ENCODE results near the gene CABLES2. TPM values are rescaled to one million over a fixed set of nuclear protein-coding genes. Genes with fewer than 3 reads are reported as not detected.
A peak's percentile ranks its signal among the peaks of the same experiment; 100 is the strongest.

Gene CABLES2
- total and polyA plus RNA-seq, 10 of the 15 experiments (the other 5 are each of a cell fraction or from before 2014, with no cell fraction given) = 2.2 to 14.9 (median 5.3) TPM

GRCh38 chr20:62392621-62393334 is 14.3 kb downstream of the CABLES2 start:
- in situ Hi-C loops (cut with MboI) (loop anchor here (25.0 kb wide), 1 partner anchor 380 kb away; no protein-coding TSS in a partner anchor), intact Hi-C loops (cut with micrococcal nuclease; ENCODE audit: unreplicated experiment) (no loop called here)
- no TSS peak for BruUV-seq (replicated peaks)
- H3K4me1 ChIP-seq (ENCODE audit: control insufficient read depth, insufficient read depth, low read length) = peaks cover 3% of the 10 kb centered on the region; the same call in 1 of the 2 replicates
- H3K36me3 ChIP-seq (ENCODE audit: control insufficient read depth in 2 of 2, insufficient read depth in 2 of 2, low read length in 1 of 2) = peaks cover 9 to 13% of the 10 kb centered on the region in 2 experiments
- no peaks in the 10 kb centered on the region for H4K20me1 ChIP-seq (ENCODE audit: control insufficient read depth, insufficient read depth)
- FAIRE-seq = no peak
- no peaks in the 10 kb centered on the region for H3K9me3 ChIP-seq (replicated peaks; ENCODE audit: control insufficient read depth, insufficient read depth, low read length)
- ChIA-PET CTCF (no interaction called here), POLR2A (no interaction called here), RAD21 (ENCODE audit: unreplicated experiment) (no interaction called here), SMC1A (ENCODE audit: uncharacterized antibody, unreplicated experiment) (interaction anchor here (0.6 kb wide), 1 partner anchor 11 kb away, joined by 3 read pairs; no protein-coding TSS in a partner anchor)
- no peak overlapping the region for H3K9ac ChIP-seq (ENCODE audit: control insufficient read depth, insufficient read depth, low read length)
- WGBS (ENCODE audit: insufficient coverage, insufficient replicate concordance, low lambda C conversion rate, missing lambda C conversion rate) = 92% methylated on average over 21 of the region's 21 CpGs
- H2AFZ ChIP-seq (ENCODE audit: control insufficient read depth, low read depth, low read length) = no peak overlapping the region
- TF ChIP-seq POLR2A (IDR thresholded peaks at IDR 0.05; ENCODE audit: low read depth, low read length) (peak; percentile 48; the same call in 1 of the 2 replicates), GATAD2B (conservative IDR thresholded peaks at IDR 0.05; ENCODE audit: low read depth) (no peak)
- no peak for DNase-seq (ENCODE audit: low read depth, low spot score)
- no peak overlapping the region for H3K4me2 ChIP-seq (ENCODE audit: control insufficient read depth, insufficient read depth)
- no peak overlapping the region for H3K27ac ChIP-seq (ENCODE audit: control insufficient read depth, insufficient read depth)
- H3K27me3 ChIP-seq (replicated peaks in 1 of 2; ENCODE audit: control insufficient read depth in 2 of 2, insufficient read depth in 2 of 2, low read length in 1 of 2) = no peaks in the 10 kb centered on the region
- no peak overlapping the region for H3K4me3 ChIP-seq
- no peak for ATAC-seq
- H3K79me2 ChIP-seq (ENCODE audit: control insufficient read depth, insufficient read depth, low read length) = peaks cover 18% of the 10 kb centered on the region

DNA sequence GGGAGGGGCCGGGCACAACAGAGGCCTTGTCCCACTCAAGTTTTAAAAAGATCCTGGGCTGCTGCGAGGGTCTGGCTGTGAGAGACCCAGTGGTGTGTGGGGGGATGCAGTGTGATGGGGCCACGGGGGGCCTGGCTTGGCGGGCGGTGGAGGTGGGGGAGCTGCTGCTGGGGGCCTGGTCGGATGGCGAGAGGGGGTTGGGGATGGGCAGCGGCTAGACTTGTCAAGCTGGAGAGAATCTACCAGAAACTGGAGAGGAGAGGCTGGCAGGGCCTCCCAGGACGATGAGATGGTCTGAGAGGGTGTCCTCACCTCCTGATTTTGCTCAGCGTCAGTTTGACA is 15.0 kb downstream of the CABLES2 start:
- FAIRE-seq = no peak
- Histone ChIP-seq H3K9ac (ENCODE audit: control insufficient read depth, insufficient read depth, low read length) (no peak overlapping the region), H3K4me3 (no peak overlapping the region), H4K20me1 (ENCODE audit: control insufficient read depth, insufficient read depth) (no peaks in the 10 kb centered on the region), H3K27ac (ENCODE audit: control insufficient read depth, insufficient read depth) (no peak overlapping the region), H3K9me3 (replicated peaks; ENCODE audit: control insufficient read depth, insufficient read depth, low read length) (no peaks in the 10 kb centered on the region), H3K4me1 (ENCODE audit: control insufficient read depth, insufficient read depth, low read length) (peaks cover 4% of the 10 kb centered on the region; the same call in 1 of the 2 replicates), H2AFZ (ENCODE audit: control insufficient read depth, low read depth, low read length) (no peak overlapping the region), H3K79me2 (ENCODE audit: control insufficient read depth, insufficient read depth, low read length) (peaks cover 25% of the 10 kb centered on the region), H3K4me2 (ENCODE audit: control insufficient read depth, insufficient read depth) (no peak overlapping the region), H3K27me3 (replicated peaks in 1 of 2; ENCODE audit: control insufficient read depth in 2 of 2, insufficient read depth in 2 of 2, low read length in 1 of 2) (no peaks in the 10 kb centered on the region), H3K36me3 (ENCODE audit: control insufficient read depth in 2 of 2, insufficient read depth in 2 of 2, low read length in 1 of 2) (peaks cover 9 to 13% of the 10 kb centered on the region in 2 experiments)
- no TSS peak for BruUV-seq (replicated peaks)
- ATAC-seq = no peak
- in situ Hi-C loops (cut with MboI) (loop anchor here (25.0 kb wide), 1 partner anchor 380 kb away; no protein-coding TSS in a partner anchor), intact Hi-C loops (cut with micrococcal nuclease; ENCODE audit: unreplicated experiment) (no loop called here)
- DNase-seq (ENCODE audit: low read depth, low spot score) = no peak
- ChIA-PET CTCF (no interaction called here), POLR2A (no interaction called here), SMC1A (ENCODE audit: uncharacterized antibody, unreplicated experiment) (interaction anchor here (0.6 kb wide), 1 partner anchor 12 kb away, joined by 3 read pairs; no protein-coding TSS in a partner anchor), RAD21 (ENCODE audit: unreplicated experiment) (no interaction called here)
- 55% methylated on average over 4 of the region's 10 CpGs for WGBS (ENCODE audit: insufficient coverage, insufficient replicate concordance, low lambda C conversion rate, missing lambda C conversion rate)
- TF ChIP-seq, protein P1, sequence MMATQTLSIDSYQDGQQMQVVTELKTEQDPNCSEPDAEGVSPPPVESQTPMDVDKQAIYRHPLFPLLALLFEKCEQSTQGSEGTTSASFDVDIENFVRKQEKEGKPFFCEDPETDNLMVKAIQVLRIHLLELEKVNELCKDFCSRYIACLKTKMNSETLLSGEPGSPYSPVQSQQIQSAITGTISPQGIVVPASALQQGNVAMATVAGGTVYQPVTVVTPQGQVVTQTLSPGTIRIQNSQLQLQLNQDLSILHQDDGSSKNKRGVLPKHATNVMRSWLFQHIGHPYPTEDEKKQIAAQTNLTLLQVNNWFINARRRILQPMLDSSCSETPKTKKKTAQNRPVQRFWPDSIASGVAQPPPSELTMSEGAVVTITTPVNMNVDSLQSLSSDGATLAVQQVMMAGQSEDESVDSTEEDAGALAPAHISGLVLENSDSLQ (IDR thresholded peaks at IDR 0.05) = no peak
- TF ChIP-seq NR2C1 (IDR thresholded peaks at IDR 0.05) (no peak), NFIC (IDR thresholded peaks at IDR 0.05; ENCODE audit: low read depth, low read length) (no peak), ZBED1 (IDR thresholded peaks at IDR 0.05; ENCODE audit: borderline replicate concordance) (no peak), SPI1 (IDR thresholded peaks at IDR 0.05; ENCODE audit: borderline replicate concordance, insufficient read depth, low read depth, low read length) (no peak), CREB1 (IDR thresholded peaks at IDR 0.05; ENCODE audit: low read depth) (no peak), USF1 (IDR thresholded peaks at IDR 0.05; ENCODE audit: borderline replicate concordance, extremely low read length, insufficient read depth, low read depth, low read length) (no peak), BCLAF1 (IDR thresholded peaks at IDR 0.05) (no peak), ZNF384 (IDR thresholded peaks at IDR 0.05; ENCODE audit: borderline replicate concordance, low read depth, low read length) (no peak), CEBPB (IDR thresholded peaks at IDR 0.05; ENCODE audit: borderline replicate concordance in 1 of 2, low read depth in 2 of 2, low read length in 2 of 2) (no peak)
